HUDEP-2 (cell line): Measurements from ENCODE around the gene WDR27.
"Not testable (repeated sequence)": the region's sequence is repeated elsewhere in the genome, so short reads cannot be mapped to it uniquely, and the experiment has no call there.

ENCODE experiments used
- DNase-seq, 76 experiments: peaks; one replicate each; lab custom pipeline; 2025; ENCODE audit not compliant: unreplicated experiment in 76 of 76; lab: John Stamatoyannopoulos, UW

The WDR27 gene

DNA sequence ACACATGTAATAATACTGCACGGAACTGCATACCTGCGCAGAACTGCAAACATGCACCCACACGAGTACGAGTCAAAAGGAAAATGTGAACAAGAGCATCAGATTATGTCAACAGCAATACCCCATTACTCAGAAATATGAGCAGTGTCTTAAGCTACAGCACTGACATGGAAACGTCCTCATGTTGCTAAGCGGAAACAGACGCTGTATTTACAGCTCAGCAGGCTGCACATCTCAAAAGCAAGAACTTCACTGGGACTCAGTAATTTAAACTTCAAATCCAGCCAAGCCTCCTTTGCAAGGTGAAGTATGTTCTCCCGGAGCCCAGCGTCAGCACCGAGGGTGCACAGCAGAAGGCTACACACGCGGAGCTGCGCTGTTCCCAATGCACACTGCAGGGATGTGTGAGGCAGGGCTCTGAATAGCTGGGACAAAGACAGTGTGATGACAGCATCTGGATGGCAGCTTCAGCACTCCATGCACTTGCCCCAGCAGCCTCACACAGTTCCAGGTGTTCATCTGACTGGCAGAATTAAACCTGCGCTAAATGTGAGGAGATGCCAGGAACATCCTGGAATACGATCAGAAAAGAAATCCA lies 202.8 kb downstream of the WDR27 start:
- DNase-seq: no peak

- DNase-seq: no peak
Observed at GRCh38 chr6:169495601-169496000, 206.2 kb downstream of the WDR27 start.

- no peak for DNase-seq
Observed at GRCh38 chr6:169494038-169494437, 207.8 kb downstream of the WDR27 start.

- no peak for DNase-seq
Observed at GRCh38 chr6:169491482-169491881, 210.3 kb downstream of the WDR27 start.

DNA sequence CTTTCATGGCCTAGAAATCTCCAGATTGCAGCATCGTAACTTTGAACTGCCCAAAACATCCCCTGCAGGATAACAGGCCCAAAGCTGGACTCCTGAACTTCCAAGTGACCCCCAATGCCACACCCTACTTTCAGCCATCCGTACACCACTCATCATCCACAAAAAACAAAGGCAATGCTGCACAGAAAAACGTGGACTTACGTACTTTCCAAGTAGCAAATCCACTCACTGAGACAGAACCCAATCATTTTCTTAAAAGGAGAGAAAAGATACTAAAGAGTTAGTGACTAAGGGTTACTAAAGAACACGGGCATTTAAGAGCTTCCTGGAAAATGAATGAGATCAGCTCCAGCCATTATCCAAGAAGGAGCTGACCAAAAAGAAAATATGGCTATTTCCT lies 211.0 kb downstream of the WDR27 start:
- DNase-seq: no peak

GRCh38 chr6:169490246-169490641 lies 211.6 kb downstream of the WDR27 start:
- DNase-seq: peak in 22 of 76 experiments; percentile 6 to 63 (median 30)

DNA sequence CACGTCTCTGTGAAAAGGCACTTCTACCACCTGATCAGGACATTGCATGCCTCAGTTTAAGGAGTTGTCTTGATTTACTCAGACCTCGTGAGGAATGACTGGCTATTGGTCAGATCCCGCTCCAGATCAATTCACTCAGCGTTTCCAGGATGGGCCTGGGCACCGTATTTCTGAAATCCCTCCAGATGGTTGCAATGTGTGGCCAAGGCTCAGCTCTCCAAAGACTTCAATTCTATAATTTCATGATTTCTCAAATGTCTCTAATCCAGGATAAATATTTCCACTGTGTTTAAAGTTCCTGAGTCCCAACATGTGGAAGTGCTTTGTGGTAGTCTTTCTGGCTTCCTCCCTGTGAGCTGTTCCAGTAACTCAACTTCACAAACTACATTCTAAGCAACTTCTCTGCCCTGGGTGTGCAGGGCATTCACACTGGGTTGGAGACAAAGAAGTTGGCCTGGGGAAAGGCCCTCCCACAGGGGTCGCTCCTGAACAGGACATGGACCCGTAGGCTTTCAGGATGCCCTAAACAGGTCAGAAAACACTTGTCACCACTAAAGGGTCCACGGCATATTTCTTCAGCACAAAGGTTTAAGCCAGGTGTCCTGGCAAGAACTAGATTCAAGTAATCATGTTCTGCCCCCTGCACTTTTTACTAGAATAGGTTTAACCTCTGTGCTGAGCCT lies 212.1 kb downstream of the WDR27 start:
- DNase-seq: no peak

GRCh38 chr6:169487579-169488436 lies 214.0 kb downstream of the WDR27 start:
- no peak for DNase-seq

GRCh38 chr6:169479783-169480495 lies 221.9 kb downstream of the WDR27 start:
- no peak for DNase-seq

- no peak for DNase-seq
Observed at GRCh38 chr6:169474362-169474761, 227.5 kb downstream of the WDR27 start.

DNA sequence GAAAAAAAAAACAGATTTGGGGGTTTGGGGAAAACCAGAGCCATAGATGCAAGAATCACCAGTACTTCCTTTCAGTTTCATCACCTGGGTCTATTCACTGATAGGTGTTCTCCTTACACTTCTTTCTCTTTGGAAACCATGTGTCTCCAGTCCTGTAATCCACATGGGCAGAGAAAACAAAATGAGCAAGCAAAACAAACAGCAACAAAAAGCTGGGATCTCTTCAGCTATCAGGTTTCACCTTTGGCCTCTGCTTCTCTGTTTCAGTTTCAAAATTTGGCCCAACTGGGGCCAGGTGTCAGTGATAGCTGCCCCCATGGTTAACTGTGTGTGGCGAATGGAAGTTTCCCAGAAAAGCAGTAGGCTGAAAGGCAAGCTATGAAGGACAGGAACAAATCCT lies 228.2 kb downstream of the WDR27 start:
- DNase-seq: no peak

DNA sequence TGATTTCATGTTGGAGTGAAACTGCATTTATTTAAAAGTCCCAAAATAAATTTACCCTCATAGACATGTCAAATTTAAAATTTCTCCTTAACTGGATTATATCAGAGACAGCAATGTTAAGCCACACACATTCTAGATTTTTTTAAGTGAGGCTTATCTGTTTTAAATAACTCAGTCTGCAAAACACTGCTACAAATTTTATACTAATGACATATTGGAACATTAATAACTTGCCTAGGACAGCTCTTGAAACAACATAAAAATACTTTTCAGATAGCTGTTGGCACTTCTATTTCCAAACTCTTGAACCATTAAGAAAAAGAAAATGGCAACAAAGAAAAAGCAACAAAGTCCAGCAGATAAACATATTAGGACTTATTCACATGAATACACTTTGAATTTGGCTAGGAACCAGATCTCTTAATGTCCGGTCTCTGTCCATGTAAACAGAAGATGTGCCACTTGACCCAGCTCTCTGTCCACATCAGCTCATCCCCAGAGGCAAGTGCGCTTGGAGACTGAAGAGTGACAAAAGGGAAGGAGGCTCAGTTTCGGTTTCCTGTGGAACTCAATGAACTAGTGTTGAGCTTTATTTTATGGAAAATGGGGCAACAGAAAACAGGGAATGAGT lies 228.9 kb downstream of the WDR27 start:
- no peak for DNase-seq

DNA sequence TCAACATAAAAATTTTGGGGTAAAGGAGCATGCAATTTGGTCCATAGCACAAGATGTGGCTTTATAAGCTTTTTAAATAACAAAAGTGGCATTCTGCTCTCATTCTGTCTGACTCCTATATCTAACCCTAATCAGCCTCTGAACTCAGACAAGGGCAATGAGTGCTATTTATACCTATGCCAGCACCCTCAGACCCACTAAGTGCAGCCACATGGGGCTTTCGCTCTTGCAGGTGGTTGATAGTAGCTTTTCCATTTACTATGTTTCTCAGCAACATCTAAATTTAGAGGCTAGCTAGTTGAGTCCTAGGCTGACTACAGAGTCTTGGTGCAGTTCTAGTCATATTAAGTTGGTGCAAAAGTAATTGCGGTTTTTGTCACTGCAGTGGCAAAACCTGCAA lies 231.0 kb downstream of the WDR27 start:
- DNase-seq: no peak

DNA sequence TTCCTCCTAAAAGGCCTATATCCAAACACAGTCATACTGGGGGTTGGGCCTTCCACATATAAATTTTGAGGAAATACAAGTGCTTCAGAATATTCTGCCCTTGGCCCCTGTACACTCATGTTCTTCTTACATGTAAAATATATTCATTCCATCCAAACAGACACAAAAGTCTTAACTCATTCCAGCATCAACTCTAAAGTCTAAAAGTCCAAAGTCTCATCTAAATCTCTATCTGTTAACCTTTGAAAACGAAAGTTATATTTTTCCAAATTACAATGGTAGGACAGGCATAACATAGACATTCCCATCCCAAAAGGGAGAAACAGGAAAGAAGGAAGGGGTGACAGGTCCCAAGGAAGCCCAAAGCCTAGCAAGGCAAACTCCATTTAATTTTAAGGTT lies 232.8 kb downstream of the WDR27 start:
- no peak for DNase-seq

DNA sequence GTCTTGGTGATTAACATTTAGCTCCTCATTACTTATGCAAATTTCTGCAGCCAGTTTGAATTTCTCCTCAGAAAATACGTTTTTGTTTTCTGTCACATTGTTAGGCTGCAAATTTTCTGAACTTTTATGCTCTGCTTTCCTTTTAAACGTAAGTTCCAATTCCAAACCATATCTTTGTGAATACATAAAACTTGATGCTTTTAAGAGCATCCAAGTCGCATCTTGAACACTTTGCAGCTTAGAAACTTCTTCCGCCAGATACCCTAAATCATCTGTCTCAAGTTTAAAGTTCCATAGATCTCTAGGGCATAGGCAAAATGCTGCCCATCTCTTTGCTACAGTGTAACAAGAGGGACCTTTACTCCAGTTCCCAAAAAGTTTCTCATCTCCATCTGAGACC lies 234.1 kb downstream of the WDR27 start:
- DNase-seq: not testable (repeated sequence)

- not testable (repeated sequence) for DNase-seq
Observed at GRCh38 chr6:169466256-169466655, 235.6 kb downstream of the WDR27 start.

- DNase-seq: no peak
Observed at GRCh38 chr6:169457762-169458161, 244.1 kb downstream of the WDR27 start.

DNA sequence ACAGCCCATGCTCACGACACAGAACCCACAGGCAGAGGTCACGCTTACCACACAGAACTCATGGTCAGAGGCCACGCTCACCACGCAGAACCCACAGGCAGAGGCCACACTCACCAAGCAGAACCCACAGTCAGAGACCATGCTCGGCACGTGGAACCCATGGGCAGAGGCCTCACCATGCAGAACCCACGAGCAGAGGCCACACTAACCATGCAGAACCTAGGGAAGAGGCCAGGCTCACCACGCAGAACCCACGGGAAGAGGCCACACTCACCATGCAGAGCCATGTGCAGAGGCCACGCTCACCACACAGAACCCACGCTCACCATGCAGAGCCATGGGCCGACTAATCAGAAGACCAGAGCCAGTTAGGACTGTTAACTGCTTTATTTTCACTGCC lies 245.0 kb downstream of the WDR27 start:
- DNase-seq: no peak

DNA sequence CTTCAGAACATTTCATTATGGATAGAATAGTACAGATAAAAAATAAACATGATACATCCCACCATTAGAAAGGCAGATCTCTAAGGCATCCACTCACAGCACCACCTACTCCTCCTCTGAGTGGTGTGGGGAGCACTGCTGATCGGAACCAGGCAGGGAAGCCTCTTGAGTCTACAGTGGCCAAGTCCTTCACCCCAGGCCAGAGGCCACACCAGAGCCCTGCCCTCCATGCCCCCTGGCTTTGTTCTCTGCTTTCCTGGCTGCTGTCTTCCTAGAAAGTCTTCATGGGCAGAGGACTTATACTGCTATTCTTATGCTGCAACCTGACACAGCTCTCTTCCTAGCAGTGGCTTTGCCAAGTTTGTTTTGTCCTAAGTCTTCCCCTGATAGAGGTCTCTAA lies 246.4 kb downstream of the WDR27 start:
- DNase-seq: no peak

DNA sequence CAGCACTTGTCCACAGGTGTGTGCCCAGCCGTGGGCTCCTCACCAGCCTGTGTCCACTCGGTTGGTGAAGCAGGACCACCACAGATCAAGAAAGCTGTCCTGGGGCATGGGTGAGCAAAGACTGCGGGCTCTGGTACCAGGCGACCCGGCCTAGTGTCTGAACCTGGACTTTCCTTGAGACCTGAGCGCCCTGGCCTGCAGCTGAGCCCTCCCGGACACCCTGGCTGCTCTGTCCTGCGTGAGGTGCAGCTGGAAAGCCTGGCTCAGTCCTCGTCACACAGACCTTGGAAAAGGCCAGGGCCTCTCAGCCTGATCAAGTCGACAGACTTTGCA lies 247.0 kb downstream of the WDR27 start:
- no peak for DNase-seq
